ENCODE measurements around the gene CHMP2A. TPM values are rescaled to one million over a fixed set of nuclear protein-coding genes. Genes with fewer than 3 reads are reported as not detected.
A peak's percentile ranks its signal among the peaks of the same experiment; 100 is the strongest.

The CHMP2A gene
- total and polyA plus RNA-seq, 2 of the 13 experiments (the other 11 are each of a cell fraction or from before 2014, with no cell fraction given): 49.7 to 55.0 TPM

DNA sequence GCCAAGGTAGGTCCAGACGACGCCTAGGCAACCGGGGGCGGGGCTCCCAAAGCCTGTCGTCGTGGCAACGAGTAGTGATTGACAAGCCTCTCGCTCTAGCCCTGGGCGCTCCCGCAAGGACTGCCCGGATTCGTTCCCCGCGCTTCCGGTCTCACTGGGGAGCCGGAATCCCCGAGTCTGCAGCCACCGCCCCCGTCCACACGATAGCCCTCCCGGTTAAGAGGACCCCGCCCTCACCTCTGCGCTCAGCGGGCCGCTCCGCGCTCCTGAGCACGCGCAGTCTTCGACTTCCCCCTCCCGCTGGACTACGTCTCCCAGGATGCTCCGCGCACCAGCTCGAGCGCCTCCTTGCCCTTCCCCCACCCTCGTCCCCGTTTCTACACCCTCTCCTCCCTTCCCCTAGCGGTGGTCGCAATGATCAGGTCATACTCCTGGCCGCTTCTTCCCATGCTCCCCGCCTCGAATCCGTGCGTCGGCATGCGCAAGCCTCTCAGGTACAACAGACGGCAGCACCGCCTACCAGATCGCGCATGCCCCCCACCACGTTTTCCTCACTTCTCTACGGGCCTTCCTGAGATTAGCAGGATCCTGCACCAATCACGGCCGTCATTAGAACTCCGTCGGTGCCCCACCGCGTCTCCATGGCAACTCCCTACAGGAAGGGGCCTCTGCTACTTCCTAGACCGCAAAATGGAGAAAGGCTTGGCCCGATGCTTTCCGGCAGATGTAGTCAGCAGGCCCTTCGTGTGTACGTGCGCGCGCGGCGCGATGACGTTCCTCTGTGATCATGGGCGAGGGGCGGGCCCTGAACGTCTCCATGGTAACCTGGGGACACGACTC is 18.1 kb upstream of the CHMP2A start, which contains the start of gene MZF1 (continued):
- TF ChIP-seq ZBTB25 (CRISPR knock-in tag; IDR thresholded peaks at IDR 0.05) (0 out of 2 replicates have a peak, but pooled peaks have one; percentile 18), ZNF563 (CRISPR knock-in tag; IDR thresholded peaks at IDR 0.05) (peak; percentile 52; the same call in 1 of the 2 replicates), ZNF598 (CRISPR knock-in tag; IDR thresholded peaks at IDR 0.05; ENCODE audit: borderline replicate concordance) (no peak), ATF1 (CRISPR knock-in tag; IDR thresholded peaks at IDR 0.05) (peak; percentile 96), SIX4 (CRISPR knock-in tag; IDR thresholded peaks at IDR 0.05) (no peak), ZNF546 (CRISPR knock-in tag; conservative IDR thresholded peaks at IDR 0.05) (no peak), GFI1 (CRISPR knock-in tag; IDR thresholded peaks at IDR 0.05; ENCODE audit: borderline replicate concordance) (peak; percentile 60; the same call in 1 of the 2 replicates), ZNF687 (CRISPR knock-in tag; IDR thresholded peaks at IDR 0.05) (peak; percentile 89), ZNF580 (CRISPR knock-in tag; IDR thresholded peaks at IDR 0.05; ENCODE audit: borderline replicate concordance, low read depth) (peak; percentile 51; the same call in 1 of the 2 replicates), ARNT2 (CRISPR knock-in tag; IDR thresholded peaks at IDR 0.05; ENCODE audit: low read depth) (peak; percentile 51), ZNF850 (CRISPR knock-in tag; conservative IDR thresholded peaks at IDR 0.05) (no peak), ZKSCAN8 (CRISPR knock-in tag; IDR thresholded peaks at IDR 0.05; ENCODE audit: borderline replicate concordance) (0 out of 2 replicates have a peak, but pooled peaks have one; percentile 48), TBL1XR1 (IDR thresholded peaks at IDR 0.05; ENCODE audit: borderline replicate concordance, low read length, partially characterized antibody) (no peak), TBP (CRISPR knock-in tag; IDR thresholded peaks at IDR 0.05) (no peak), HMG20B (CRISPR knock-in tag; conservative IDR thresholded peaks at IDR 0.05) (no peak; the same call in 1 of the 2 replicates), RFXAP (CRISPR knock-in tag; IDR thresholded peaks at IDR 0.05; ENCODE audit: borderline replicate concordance) (0 out of 2 replicates have a peak, but pooled peaks have one; percentile 56), RXRB (CRISPR knock-in tag; IDR thresholded peaks at IDR 0.05; ENCODE audit: borderline replicate concordance) (no peak; the same call in 1 of the 2 replicates), ZNF747 (CRISPR knock-in tag; IDR thresholded peaks at IDR 0.05; ENCODE audit: borderline replicate concordance) (0 out of 2 replicates have a peak, but pooled peaks have one; percentile 13), MXD1 (CRISPR knock-in tag; IDR thresholded peaks at IDR 0.05) (peak; percentile 74; the same call in 1 of the 2 replicates), NFIC (IDR thresholded peaks at IDR 0.05; ENCODE audit: low read length) (no peak), HOXD1 (CRISPR knock-in tag; IDR thresholded peaks at IDR 0.05) (peak; percentile 44; the same call in 1 of the 2 replicates), ZNF780A (CRISPR knock-in tag; IDR thresholded peaks at IDR 0.05) (no peak)
